Measurements from ENCODE around the gene PHYKPL. TPM values are rescaled to one million over a fixed set of nuclear protein-coding genes. Genes with fewer than 3 reads are reported as not detected.

The PHYKPL gene
- total RNA-seq, 1 experiment from 2014 or later = 48.8 TPM

DNA sequence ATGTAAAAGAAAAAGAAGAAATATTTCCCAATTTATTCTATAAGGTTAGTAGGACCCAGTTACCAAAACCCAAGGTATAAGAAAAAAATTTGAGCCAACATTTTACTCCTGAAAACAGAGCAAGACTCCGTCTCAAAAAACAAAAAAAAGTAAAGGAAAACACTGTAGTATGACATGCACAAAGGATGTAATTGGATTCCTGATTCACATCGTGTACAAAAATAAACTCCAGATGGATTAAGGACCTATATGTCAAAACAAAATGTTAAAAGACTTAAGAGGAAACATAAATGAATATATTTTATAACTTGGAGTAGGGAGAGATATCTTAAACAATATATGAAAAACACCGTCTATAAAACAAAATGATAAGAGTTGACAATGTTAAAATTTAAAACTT lies 13.8 kb downstream of the PHYKPL start:
- no peak overlapping the region for H3K4me3 Mint-ChIP-seq
- Histone ChIP-seq H2BK12ac (ENCODE audit: insufficient read length, low read depth, low read length) (no peak overlapping the region), H3K9me3 (ENCODE audit: control insufficient read depth, low read depth, low read length) (no peaks in the 10 kb centered on the region), H3K4ac (ENCODE audit: low read depth, low read length) (no peak overlapping the region), H3K79me1 (ENCODE audit: insufficient read depth, low read depth, low read length, poor library complexity, severe bottlenecking) (no peaks in the 10 kb centered on the region), H2AFZ (ENCODE audit: low read length) (no peak overlapping the region), H4K91ac (ENCODE audit: insufficient read length, low read depth, low read length) (no peak overlapping the region), H3K23ac (ENCODE audit: insufficient read length, low read depth, low read length) (no peak overlapping the region), H3K56ac (ENCODE audit: insufficient read length, low read depth, low read length) (no peak overlapping the region), H4K8ac (replicated peaks; ENCODE audit: insufficient read length, low read depth, low read length) (no peak overlapping the region), H4K20me1 (ENCODE audit: control insufficient read depth, insufficient read depth, insufficient read length) (no peaks in the 10 kb centered on the region), H3K9ac (ENCODE audit: extremely low read depth, insufficient read length, low read length) (no peak overlapping the region), H2BK120ac (ENCODE audit: low read depth, low read length, poor library complexity, severe bottlenecking) (no peak overlapping the region), H4K5ac (ENCODE audit: insufficient read length, low read depth, low read length) (no peak overlapping the region), H3K4me2 (ENCODE audit: insufficient read depth, insufficient read length, low read length) (no peak overlapping the region), H3K27me3 (ENCODE audit: insufficient read depth, low read length) (no peaks in the 10 kb centered on the region), H3K14ac (ENCODE audit: insufficient read depth, low read length) (no peak overlapping the region), H2BK5ac (ENCODE audit: insufficient read length, low read length) (no peak overlapping the region), H3K79me2 (ENCODE audit: insufficient read depth, low read length) (no peaks in the 10 kb centered on the region), H3K23me2 (ENCODE audit: insufficient read length, low read depth, low read length, poor library complexity, severe bottlenecking) (no peaks in the 10 kb centered on the region), H3K18ac (ENCODE audit: insufficient read length, low read depth, low read length) (no peak overlapping the region), H2BK20ac (ENCODE audit: low read depth, low read length, poor library complexity, severe bottlenecking) (no peak overlapping the region), H2AK5ac (ENCODE audit: insufficient read length, low read length) (no peak overlapping the region), H3T11ph (ENCODE audit: low read length) (no peak overlapping the region), H3K4me1 (ENCODE audit: insufficient read depth, low read length) (peaks cover 2% of the 10 kb centered on the region; the same call in 1 of the 2 replicates), H2BK15ac (ENCODE audit: low read depth, low read length) (no peak overlapping the region), H3K27ac (ENCODE audit: insufficient read length, low read depth, low read length) (no peak overlapping the region)
- no peak for DNase-seq
- WGBS (ENCODE audit: extremely low coverage, insufficient read length, low lambda C conversion rate) = no CpG with 5 or more reads among the region's 3 CpGs
- H3K27ac Mint-ChIP-seq = no peak overlapping the region
- H3K36me3 Mint-ChIP-seq (ENCODE audit: insufficient read depth in 1 of 3, low read depth in 3 of 3) = peaks cover 31 to 86% (median 73%) of the 10 kb centered on the region in 3 experiments; a peak in 6 of 7 replicates
- H3K9me3 Mint-ChIP-seq = no peaks in the 10 kb centered on the region
- H3K4me1 Mint-ChIP-seq = peaks cover 18 to 25% of the 10 kb centered on the region in 2 experiments
- TF ChIP-seq, protein P1, sequence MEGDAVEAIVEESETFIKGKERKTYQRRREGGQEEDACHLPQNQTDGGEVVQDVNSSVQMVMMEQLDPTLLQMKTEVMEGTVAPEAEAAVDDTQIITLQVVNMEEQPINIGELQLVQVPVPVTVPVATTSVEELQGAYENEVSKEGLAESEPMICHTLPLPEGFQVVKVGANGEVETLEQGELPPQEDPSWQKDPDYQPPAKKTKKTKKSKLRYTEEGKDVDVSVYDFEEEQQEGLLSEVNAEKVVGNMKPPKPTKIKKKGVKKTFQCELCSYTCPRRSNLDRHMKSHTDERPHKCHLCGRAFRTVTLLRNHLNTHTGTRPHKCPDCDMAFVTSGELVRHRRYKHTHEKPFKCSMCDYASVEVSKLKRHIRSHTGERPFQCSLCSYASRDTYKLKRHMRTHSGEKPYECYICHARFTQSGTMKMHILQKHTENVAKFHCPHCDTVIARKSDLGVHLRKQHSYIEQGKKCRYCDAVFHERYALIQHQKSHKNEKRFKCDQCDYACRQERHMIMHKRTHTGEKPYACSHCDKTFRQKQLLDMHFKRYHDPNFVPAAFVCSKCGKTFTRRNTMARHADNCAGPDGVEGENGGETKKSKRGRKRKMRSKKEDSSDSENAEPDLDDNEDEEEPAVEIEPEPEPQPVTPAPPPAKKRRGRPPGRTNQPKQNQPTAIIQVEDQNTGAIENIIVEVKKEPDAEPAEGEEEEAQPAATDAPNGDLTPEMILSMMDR (conservative IDR thresholded peaks at IDR 0.05) = no peak
- H3K27me3 Mint-ChIP-seq (ENCODE audit: low read depth) = no peaks in the 10 kb centered on the region; the same call in 1 of the 2 replicates
